HepG2 (cell line): ENCODE results near the gene ZDHHC14.

Experiments used
- ZBTB20 ChIP-seq: sonication (generic); formaldehyde crosslinking; IDR thresholded peaks from 2 replicates; pipeline ENCODE4 v1.8.1; 2023; ENCODE audit warnings: missing genetic modification reagents, low read depth, mild to moderate bottlenecking, borderline replicate concordance
- TF ChIP-seq, protein P1 (sequence below): sonication (generic); formaldehyde crosslinking; IDR thresholded peaks from 2 replicates; pipeline ENCODE4 v1.4.0; 2020; ENCODE audit warnings: low read depth, mild to moderate bottlenecking, missing genetic modification reagents
- TF ChIP-seq, protein P2 (sequence below): sonication (generic); formaldehyde crosslinking; IDR thresholded peaks from 2 replicates; pipeline ENCODE4; 2020; ENCODE audit warnings: missing genetic modification reagents, mild to moderate bottlenecking, borderline replicate concordance

DNA sequence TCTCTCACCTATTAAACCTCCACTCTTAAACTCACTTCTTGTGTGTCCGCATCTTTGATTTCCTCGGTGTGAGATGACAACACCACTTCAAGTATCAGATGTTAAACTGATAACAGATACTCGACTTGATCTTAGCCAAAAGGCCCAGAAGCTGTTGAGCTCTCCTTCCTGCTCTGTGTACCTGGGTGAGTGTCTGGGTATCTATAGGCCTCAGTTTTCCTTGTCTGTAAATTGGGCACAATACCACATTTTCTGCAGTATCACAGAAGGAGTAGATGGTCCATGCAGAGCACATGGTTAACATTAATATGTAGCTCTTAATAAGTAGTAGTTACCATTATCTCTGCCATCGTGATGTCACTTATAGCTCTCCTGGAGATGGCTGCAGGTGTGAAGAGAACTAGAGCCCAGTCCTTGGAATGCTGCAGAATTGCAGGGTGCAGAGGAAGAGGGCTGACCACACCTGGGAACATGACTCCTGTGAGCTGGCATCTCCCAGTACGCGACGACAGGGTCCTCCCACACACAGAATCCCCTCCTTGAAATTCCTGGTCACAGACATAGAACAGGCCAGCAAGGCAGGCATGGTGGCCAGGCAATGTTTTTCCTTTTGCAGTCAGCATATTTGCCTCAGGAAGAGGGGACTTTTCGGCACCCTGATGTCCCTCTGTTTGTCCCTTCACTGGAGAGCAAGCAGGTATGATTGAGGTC is 331.8 kb downstream of the ZDHHC14 start:
- TF ChIP-seq, protein P1, sequence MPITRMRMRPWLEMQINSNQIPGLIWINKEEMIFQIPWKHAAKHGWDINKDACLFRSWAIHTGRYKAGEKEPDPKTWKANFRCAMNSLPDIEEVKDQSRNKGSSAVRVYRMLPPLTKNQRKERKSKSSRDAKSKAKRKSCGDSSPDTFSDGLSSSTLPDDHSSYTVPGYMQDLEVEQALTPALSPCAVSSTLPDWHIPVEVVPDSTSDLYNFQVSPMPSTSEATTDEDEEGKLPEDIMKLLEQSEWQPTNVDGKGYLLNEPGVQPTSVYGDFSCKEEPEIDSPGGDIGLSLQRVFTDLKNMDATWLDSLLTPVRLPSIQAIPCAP (CRISPR knock-in tag), result no peak
- TF ChIP-seq, protein P2, sequence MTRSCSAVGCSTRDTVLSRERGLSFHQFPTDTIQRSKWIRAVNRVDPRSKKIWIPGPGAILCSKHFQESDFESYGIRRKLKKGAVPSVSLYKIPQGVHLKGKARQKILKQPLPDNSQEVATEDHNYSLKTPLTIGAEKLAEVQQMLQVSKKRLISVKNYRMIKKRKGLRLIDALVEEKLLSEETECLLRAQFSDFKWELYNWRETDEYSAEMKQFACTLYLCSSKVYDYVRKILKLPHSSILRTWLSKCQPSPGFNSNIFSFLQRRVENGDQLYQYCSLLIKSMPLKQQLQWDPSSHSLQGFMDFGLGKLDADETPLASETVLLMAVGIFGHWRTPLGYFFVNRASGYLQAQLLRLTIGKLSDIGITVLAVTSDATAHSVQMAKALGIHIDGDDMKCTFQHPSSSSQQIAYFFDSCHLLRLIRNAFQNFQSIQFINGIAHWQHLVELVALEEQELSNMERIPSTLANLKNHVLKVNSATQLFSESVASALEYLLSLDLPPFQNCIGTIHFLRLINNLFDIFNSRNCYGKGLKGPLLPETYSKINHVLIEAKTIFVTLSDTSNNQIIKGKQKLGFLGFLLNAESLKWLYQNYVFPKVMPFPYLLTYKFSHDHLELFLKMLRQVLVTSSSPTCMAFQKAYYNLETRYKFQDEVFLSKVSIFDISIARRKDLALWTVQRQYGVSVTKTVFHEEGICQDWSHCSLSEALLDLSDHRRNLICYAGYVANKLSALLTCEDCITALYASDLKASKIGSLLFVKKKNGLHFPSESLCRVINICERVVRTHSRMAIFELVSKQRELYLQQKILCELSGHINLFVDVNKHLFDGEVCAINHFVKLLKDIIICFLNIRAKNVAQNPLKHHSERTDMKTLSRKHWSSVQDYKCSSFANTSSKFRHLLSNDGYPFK (CRISPR knock-in tag), result no peak
- no peak for TF ChIP-seq ZBTB20 (CRISPR knock-in tag)
